Stimulated activated CD4-positive, alpha-beta T cell treated with anti-CD3 and anti-CD28 coated beads, TNF-alpha, amount 100 ng/mL, for 4 hours (primary cell): ENCODE data around the gene TRIM46.
"Not testable (repeated sequence)": the region's sequence is repeated elsewhere in the genome, so short reads cannot be mapped to it uniquely, and the experiment has no call there.

ENCODE experiments used
- DNase-seq, 3 experiments: peaks; one replicate each; pipeline ENCODE4 v3.0.0-alpha.2; 2020; ENCODE audit warnings: low read depth in 3 of 3

The TRIM46 gene

DNA sequence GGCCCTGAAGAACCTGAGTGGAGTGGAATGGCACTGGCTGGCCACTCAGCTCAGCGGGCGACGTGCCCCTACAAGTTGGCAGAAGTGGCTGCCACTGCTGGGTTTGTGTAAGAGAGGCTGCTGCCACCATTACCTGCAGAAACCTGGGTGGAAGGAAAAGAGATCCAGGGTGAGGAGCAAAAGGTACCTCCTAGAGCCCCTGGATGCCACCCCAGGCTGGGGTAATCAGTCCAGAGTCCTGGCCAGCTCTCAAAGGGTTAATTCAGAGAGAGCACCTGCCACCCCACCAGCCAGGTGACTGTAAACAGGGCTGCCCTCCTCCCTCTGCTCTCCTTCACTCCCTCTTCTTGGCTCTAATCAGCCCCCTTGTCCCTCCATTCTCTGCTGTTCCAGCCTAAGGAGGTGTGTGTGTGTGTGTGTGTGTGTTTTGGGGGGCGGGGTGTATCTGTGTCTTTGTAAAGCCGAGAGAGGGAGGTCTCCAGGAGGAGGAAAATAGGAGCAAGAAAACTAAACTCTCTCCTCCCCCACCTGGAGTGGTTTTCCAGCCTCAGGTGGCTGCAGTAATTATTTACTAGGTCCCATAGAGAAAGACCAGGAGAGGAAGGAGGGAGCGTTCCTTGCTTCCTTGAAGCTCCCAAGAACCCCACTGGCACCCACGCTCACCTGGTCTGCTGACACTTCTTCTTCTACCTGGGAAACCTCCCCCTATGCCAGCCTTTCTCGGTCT, 12.6 kb downstream of the TRIM46 start:
- DNase-seq: no peak

DNA sequence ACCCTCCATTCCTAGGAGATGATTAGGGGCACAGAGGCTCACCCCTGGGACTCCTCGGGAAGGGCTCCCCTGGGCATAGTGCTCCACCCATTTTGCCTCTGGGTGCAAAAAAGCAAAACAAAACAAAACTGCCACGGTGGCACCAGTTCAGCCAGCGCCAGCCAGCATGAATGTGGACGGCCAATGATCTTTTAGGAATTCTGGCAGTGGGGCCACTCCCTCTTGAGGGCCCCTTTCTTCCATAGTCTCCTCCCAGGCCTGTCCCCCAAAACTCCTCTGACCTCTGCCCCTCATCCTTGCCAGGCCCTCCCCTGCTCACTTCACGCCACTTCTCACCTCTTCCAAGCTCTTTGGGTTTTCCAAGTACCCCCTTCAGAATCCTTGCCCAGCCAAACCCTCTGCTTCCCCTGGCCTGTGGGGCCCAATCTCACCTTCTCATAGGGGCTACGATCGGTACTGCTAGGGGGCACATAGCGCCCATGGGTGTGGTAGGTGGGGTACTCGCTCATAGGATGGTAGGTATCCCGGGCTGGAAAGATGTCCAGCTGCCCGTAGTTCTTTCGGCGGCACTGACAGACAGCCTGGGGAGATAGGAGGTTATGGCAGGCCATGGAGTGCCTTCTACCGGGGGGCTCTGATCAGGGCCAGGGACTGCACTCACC, 13.3 kb downstream of the TRIM46 start:
- DNase-seq: no peak

DNA sequence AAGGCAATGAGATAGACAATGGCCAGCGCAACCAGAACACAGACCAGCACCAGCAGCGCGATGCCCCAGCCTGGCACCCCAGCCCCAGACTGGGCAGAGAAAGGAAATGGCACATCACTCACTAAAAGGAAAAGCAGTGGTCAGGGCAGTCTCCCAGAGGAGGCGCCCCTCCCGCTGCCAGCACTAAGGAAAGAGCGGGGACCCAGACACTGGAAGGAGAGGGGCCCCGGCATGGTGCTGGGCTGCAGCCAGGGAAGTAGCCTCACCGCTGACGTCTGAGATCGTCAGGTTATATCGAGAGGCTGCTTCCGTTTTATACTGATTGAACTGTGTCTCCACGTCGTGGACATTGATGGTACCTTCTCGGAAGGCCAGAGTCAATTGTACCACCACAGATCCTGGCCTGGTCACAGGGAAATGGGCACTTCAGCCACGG, 13.8 kb downstream of the TRIM46 start:
- no peak for DNase-seq

DNA sequence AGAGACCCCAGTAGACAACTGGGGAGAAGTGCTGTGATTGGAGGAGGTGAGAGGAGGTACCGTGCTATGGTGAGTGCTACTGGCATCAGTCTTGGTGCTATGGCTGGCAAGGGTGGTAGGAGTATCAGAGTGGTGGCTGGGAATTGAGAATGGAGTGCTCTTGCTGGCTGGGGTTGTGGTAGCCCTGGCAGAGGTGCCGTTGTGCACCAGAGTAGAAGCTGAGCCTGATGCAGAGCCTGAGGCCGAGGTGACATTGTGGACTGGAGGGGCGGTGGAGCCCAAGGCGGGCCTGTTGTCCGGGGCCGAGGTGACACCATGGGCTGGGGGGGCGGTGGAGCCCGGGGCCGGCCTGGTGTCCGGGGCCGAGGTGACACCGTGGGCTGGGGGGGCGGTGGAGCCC, 14.6 kb downstream of the TRIM46 start:
- DNase-seq: no peak

DNA sequence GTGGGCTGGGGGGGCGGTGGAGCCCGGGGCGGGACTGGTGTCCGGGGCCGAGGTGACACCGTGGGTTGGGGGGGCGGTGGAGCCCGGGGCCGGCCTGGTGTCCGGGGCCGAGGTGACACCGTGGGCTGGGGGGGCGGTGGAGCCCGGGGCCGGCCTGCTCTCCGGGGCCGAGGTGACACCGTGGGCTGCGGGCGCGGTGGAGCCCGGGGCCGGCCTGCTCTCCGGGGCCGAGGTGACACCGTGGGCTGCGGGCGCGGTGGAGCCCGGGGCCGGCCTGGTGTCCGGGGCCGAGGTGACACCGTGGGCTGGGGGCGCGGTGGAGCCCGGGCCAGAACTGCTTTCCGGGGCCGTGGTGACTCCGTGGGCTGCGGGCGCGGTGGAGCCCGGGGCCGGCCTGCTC, 16.3 kb downstream of the TRIM46 start:
- DNase-seq: not testable (repeated sequence)

DNA sequence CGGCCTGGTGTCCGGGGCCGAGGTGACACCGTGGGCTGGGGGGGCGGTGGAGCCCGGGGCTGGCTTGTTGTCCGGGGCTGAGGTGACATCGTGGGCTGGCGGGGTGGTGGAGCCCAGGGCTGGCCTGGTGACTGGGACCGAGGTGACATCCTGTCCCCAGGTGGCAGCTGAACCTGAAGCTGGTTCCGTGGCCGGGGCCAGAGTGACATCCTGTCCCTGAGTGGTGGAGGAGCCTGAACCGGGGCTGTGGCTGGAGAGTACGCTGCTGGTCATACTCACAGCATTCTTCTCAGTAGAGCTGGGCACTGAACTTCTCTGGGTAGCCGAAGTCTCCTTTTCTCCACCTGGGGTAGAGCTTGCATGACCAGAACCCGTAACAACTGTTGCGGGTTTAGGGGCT, 18.3 kb downstream of the TRIM46 start:
- no peak for DNase-seq

DNA sequence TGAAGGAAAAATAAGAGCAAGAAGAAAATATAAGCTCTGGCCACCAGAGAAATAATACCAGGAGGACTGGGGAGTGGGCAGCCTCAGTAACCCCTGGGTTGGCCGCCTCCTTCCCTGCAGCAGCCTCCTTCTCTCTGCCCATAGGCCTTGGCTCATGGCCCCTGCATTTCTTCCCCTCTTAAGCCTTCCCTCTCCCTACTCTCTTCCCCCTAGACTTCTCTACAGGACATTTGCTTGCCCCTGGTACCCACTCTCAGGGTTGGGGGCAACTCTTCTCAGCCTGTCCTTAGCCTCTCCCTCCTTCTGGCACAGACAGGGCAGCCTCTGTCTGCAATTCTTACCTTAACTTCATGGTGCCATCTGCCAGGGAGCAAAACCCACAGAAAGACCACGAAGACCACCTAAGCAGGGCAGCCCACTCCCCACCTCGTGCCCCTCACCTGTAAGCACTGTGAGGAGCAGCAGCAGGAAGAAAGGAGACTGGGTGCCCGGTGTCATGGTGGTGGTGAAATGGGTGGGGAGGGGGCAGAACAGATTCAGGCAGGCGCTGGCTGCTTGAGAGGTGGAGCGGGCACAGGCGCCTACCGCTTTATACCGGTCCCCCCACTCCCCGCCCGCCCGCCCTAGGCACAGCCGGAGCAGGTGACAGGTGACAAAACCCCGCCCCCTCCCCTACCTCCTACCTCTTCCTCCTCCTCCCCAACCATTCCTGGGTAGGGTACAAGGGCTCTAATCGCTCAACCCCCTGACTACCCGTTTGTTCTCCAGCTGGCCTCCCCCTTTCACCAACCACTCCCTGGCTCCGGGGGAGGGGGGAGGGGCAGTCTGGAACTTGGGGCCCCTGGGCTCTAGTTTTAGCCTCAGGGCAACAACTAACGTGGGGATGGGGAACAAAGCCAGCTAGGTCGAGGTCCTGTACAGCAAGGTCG, 19.0 kb downstream of the TRIM46 start:
- DNase-seq: no peak

DNA sequence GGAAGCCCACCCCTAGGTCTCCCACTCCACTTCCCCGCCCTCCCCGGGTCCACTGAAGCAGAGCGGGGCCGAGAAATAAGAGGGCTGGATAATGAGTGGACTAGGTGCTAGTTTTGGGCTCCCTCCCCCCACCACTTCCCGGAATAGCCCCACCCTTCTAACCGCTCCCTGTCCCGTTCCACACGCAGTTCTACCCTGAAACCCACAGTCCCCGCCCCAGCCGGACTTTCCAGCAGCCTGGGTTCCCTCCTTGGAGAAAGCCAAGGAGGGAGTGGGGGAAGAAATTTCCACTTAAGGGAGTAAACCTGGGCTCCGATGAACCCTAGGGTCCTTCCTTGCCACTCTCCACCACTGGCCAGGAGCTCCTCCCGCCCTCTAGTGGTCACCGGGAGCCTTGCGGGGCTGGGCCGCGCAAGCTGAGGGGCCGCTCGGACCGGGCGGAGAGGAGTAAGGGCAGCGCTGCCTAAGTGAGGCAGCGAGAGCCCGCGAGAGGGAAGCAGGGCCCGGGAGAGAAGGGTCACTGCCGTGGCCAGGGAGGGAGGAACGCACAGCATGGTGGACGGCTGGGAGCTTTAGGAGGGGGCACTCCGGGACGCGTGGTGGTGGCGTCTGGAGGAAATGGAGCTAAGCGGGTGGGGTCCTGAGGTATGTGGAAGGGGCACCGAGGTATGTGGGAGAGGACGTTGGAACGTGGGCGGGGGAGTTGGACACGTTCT, 19.8 kb downstream of the TRIM46 start:
- peak in 1 of 3 experiments; percentile 64 for DNase-seq

DNA sequence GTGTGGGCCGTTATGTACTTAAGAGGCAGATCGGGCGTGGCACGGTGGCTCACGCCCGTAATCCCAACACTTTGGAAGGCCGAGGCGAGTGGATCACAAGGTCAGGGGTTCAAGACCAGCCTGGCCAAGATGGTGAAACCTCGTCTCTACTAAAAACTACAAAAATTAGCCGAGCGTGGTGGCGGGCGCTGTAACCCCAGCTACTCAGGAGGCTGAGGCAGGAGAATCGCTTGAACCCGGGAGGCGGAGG, 20.3 kb downstream of the TRIM46 start:
- not testable (repeated sequence) for DNase-seq

DNA sequence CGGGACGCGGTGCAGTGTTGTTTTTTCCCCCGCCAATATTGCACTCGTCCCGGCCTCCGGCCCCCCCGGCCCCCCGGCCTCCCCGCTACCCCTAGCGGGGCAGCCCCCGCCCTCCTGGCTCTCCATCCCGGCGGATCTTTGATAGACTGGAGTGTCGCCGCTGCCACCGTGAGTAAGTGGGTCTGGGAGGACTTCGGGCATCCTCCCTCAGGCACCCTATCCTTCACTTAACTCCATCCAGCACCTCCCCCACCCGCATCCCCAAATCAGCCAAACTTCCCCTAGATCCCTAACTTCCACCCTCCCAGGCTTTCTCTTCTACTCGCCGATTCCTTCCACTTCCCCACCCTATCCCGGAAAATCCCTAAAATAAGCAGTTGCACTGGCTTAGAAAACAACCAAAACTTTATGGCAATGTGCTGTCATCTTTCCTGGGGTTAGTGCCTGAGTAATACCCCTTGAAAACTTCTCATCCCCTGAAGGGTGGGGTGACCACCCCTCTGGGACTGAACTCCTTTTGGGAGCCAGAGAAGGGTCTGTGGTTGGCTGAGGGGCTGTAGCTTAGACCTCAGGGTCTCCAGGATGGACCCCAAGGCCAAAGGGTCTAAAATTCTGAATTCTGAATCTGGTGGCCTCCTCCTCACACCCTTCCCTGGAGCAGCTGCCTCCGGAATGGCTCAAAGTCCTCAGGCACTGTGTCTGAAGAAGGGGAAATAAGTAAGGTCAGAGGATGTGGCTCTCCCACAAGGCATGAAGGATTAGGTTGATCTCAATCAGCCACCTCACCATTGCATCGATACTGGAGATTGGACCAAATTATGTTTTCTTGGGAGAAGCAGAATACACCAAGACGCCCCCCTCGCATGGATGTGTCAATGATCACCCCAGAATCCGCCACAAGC, 21.8 kb downstream of the TRIM46 start:
- DNase-seq: no peak

DNA sequence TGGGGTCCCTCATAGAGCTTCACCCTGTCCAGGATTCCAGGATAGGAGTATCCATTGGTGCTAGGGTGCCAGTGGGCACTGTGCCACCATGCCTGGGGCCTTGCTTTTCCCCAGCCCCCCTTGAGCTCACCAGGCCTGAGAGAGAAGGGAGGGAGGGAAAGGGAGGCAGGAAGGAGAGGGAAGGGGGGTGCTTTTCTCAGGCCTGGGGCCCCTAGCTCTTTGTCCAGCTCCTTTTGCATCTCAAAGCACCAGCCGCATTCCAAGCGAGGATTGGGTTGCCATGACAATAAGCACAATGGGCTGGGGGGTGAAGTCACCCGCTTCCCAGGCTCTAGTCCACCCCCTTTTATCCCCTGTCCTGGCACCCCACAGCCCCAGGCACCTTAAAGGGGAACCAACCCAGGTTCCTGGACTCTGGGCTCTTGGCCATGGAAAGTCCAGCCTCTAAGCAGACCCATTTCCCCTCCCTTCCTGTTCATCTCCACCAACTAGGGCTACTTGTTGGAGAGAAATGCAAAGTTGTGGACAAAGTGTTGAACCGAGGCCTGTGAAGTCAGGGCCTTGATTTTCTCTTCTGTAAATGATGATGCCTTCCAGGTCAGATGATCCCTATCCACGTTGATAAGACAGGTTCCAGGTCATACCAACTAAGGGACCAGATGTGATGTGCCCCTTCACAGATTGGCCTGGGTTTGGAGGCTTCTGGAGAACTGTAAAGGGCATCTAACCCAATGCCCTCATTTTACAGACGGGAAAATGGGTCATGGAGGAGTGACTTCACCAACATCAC, 22.6 kb downstream of the TRIM46 start:
- DNase-seq: no peak

DNA sequence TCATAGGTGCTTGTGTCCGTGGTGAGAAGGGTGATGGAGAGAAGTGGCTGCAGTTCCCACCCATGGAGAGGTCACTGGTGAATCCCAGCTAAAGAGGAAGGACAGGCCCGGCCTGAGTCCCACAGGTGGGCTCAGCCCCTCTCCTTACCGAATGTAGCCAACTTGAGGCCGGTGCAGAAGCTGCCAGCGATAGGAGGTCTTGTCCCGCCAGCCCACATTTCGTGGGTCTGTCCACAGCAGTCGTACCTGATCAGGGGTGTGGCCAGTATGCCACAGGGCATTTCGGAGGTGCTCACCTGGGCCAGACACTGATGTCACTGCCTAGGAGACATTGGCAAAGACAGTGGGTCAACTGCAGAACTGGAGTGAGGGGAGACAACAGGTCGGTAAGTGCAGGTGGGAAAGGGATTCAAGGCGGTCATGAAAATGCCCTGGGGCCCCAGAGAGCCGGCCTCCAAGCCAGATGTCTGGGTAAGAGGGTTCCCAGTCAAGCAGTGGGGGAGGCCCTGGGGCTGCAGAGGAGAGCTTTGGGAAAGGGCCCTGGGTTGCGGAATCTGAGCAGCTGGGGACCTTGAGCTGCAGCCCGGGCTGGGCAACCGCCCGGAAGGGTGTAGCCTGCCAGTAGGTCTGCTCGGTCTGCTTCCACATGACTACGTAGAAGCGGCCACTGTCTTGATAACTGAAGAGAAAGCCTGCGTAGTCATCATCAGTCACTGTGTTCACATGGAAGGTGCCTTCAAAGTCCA, 23.4 kb downstream of the TRIM46 start:
- DNase-seq: no peak

DNA sequence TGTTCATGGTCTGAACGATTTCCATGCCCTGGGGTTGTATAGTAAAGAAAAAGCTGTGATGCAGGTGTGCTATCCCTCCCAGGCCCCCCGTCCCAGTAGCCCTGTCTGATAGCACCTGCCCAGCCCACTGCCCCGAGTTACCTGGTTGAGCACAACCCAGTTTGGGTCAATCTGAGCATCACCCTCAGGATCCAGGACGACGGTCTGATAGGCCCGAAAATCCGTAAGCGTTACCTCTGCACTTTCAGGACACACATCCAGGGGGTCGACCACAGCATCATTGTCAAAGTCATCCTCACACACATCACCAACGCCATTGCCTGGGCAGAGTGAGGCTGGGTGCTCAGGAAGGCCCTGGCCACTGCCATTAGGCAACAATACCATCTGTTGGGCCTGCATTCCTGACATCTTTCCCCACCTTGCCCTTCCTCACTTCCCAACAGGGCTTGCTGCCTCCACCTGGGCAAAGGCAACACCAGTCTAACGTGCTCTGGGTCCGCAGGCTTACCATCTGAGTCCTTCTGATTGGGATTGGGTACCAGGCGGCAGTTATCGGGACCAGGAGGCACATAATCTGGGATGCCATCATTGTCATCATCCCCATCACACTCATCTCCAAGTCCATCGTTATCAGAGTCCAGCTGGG, 24.4 kb downstream of the TRIM46 start:
- DNase-seq: no peak

DNA sequence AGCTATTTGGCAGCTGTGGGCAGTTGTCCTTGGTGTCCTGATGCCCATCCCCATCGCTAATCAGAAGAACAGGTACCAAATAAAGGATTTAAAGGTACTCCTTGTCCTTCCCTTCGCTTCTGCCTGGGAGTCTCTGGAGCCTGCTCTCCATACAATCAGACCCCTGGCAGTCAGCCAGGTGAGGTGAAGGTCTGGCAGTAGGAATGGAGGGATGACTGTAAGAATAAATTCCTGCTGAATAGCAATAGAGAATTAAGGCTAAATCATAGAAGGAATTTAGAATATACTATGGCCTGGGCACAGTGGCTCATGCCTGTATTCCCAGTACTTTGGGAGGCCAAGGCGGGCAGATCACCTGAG, 24.9 kb downstream of the TRIM46 start:
- no peak for DNase-seq

DNA sequence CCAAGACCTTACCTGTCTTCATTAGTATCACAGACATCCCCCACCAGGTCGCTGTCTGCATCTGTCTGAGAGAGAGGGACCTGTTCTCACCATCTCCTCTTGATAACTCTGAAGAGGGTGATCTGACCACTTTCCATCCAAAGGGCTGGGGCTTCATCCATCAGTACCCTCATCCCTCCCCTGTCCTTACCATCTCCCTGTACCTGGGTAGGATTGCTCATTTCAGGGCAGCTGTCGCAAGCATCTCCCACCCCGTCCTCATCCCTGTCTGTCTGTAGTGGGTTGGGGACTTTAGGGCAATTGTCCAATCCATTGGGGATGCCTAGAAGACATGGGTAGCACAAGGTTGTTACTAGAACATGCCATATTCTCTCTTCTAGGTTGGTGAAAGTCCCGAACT, 26.1 kb downstream of the TRIM46 start:
- DNase-seq: no peak

DNA sequence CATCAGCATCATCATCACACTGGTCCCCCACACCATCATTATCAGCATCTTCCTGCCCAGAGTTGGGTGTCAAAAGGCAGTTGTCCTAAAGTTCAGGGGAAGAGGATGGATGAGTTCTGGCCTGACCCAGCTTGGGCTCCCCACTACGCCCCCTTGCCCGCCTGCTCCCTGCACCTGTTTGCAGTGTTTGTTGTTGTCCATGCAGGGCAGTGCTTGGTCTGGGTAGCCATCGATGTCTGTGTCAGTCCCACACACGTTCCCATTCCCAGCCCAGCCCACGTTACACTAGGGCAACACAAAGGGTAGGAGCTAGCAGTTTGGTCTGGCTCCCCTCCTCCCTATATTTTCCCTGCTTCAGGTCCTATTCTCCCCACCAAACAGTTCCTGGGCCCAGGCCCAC, 27.3 kb downstream of the TRIM46 start:
- DNase-seq: no peak

DNA sequence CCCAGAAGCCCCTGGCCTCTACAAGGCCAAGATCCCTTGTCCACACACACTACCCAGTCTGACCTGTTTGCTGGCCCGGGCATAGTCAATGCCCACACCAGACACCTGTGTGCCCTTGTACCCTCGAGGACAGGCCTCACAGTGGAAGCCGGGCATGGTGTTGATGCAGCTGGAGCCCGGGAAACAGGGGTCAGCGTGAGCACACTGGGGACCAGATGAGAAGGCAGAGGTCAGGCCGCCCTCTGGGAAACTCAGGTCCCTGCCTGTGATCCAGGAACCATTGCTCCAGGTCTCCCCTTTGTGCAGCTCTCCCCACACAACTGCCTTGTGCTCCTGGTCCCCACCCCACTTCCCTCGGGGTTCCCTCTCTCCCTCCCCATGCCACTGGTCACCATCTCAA, 28.5 kb downstream of the TRIM46 start:
- no peak for DNase-seq

DNA sequence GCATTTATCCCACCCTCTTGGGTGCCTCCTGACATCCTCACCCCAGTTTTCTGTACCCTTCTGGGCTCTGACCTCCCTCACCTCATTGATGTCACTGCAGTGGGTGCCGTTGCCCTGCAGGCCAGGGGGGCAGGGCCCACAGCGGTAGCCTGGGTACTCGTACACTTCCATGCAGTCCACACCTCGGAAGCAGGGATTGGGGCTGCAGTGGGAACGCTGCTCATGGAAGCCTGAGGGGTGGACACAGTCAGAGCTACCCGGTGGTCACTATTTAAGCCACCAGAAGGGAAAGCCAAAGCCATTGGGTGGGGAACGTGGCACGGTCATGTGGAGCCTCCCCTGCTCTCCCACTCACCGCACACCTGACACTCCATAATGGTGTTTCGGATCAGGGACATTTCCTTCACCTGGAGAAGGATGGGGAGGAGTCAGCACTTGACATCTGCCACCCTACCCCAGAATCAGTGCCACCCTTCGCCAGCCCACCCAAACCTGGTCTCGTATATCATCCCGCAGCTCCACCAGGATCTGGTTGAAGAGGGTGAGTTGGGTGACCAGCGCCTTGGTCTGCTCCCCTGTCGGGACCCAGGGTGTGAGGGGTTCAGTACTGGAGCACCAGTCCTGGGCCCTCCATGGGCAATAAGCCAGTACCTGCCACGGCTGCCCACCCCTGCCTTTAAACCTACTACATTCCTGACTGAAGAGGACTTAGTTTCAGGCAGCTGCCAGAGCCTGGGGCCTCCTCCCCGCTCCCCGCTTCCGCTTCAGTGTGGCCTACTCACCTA, 29.3 kb downstream of the TRIM46 start:
- DNase-seq: no peak
